Ishikawa (cell line): ENCODE results near the gene TMC2.
A peak's percentile ranks its signal among the peaks of the same experiment; 100 is the strongest.

Experiments
- CEBPB ChIP-seq: IDR thresholded peaks from 2 replicates; pipeline ENCODE4 v1.6.1; 2012
- CREB1 ChIP-seq: IDR thresholded peaks from 2 replicates; pipeline ENCODE4 v1.6.1; 2012; ENCODE audit warnings: low read depth
- EGR1 ChIP-seq: IDR thresholded peaks from 2 replicates; pipeline ENCODE4 v1.6.1; 2012
- EP300 ChIP-seq: IDR thresholded peaks from 2 replicates; pipeline ENCODE4 v1.6.1; 2012; ENCODE audit warnings: borderline replicate concordance
- FOXM1 ChIP-seq: IDR thresholded peaks from 2 replicates; pipeline ENCODE4 v1.6.1; 2012; ENCODE audit warnings: low read depth, borderline replicate concordance
- NFIC ChIP-seq: IDR thresholded peaks from 2 replicates; pipeline ENCODE4 v1.6.1; 2012
- RAD21 ChIP-seq: IDR thresholded peaks from 2 replicates; pipeline ENCODE4 v1.6.1; 2012; ENCODE audit warnings: low read depth
- TAF1 ChIP-seq: IDR thresholded peaks from 2 replicates; pipeline ENCODE4 v1.6.1; 2012; ENCODE audit warnings: low read depth, mild to moderate bottlenecking
- TCF12 ChIP-seq: IDR thresholded peaks from 2 replicates; pipeline ENCODE4 v1.6.1; 2012; ENCODE audit warnings: low read depth
- TEAD4 ChIP-seq: IDR thresholded peaks from 2 replicates; pipeline ENCODE4 v1.6.1; 2012
- YY1 ChIP-seq: IDR thresholded peaks from 2 replicates; pipeline ENCODE4 v1.6.1; 2012; ENCODE audit warnings: low read depth
- ZBTB7A ChIP-seq: IDR thresholded peaks from 2 replicates; pipeline ENCODE4 v1.6.1; 2012; ENCODE audit warnings: low read depth
- TF ChIP-seq, protein P1 (sequence below): IDR thresholded peaks from 2 replicates; pipeline ENCODE4 v1.6.1; 2012
- TF ChIP-seq, protein P2 (sequence below): IDR thresholded peaks from 2 replicates; pipeline ENCODE4 v1.6.1; 2012; ENCODE audit warnings: low read depth, mild to moderate bottlenecking
- TF ChIP-seq, protein P3 (sequence below): IDR thresholded peaks from 2 replicates; pipeline ENCODE4 v1.6.1; 2012

TMC2 gene

DNA sequence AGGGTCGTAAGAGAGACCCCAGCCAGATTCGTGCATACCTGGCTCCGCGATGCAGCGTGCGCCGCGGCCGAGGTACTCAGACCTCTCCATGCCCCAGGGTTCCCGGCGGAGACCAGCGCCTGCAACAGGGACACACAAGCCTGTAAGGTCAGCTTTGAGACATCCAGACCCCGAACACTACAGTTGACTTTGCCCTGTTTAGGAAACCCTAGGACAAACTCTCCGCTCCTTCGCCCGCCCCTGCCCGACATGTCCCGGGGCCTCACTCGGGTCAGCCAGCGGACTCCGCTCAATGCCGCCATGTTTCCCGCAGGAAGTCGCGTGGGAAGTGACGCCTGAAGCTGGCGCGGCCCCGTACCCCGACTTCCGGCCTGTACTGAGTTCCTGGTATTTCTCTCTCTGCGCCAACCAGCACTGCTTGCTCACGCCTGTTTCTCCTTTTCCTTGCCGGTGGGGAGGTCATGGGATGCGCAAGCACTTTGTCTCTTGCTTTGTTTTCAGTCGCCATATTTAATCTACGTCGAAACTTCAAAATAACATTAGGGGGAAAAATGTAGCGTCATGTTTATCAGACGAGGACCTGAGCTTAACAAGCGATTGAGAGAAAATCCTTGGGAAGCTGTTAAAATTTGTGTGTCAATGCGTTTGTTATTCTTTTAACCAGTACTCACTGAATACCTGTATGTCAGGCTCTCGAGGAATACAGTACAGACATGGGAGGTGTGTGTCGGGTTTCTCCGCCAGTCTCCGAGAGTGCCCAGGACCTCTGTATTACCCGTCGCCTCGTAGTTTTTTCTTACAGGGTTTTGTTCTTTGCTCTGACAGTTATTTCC, 127.7 kb downstream of the TMC2 start, which contains the start of gene IDH3B:
IDH3B (minus strand) TSS at position 330 of the 833 bp plus-strand sequence; CDS start at position 302, 28 bp downstream.
- TF ChIP-seq TEAD4 (peak; percentile 81), RAD21 (no peak), TAF1 (peak; percentile 96), NFIC (peak; percentile 61), CREB1 (peak; percentile 96), FOXM1 (no peak), TCF12 (peak; percentile 76; the same call in 1 of the 2 replicates), CEBPB (no peak), ZBTB7A (no peak), EP300 (peak; percentile 23; the same call in 1 of the 2 replicates), EGR1 (peak; percentile 33; the same call in 1 of the 2 replicates), YY1 (peak; percentile 98)
- TF ChIP-seq, protein P1, sequence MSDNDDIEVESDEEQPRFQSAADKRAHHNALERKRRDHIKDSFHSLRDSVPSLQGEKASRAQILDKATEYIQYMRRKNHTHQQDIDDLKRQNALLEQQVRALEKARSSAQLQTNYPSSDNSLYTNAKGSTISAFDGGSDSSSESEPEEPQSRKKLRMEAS = peak; percentile 86
- TF ChIP-seq, protein P2, sequence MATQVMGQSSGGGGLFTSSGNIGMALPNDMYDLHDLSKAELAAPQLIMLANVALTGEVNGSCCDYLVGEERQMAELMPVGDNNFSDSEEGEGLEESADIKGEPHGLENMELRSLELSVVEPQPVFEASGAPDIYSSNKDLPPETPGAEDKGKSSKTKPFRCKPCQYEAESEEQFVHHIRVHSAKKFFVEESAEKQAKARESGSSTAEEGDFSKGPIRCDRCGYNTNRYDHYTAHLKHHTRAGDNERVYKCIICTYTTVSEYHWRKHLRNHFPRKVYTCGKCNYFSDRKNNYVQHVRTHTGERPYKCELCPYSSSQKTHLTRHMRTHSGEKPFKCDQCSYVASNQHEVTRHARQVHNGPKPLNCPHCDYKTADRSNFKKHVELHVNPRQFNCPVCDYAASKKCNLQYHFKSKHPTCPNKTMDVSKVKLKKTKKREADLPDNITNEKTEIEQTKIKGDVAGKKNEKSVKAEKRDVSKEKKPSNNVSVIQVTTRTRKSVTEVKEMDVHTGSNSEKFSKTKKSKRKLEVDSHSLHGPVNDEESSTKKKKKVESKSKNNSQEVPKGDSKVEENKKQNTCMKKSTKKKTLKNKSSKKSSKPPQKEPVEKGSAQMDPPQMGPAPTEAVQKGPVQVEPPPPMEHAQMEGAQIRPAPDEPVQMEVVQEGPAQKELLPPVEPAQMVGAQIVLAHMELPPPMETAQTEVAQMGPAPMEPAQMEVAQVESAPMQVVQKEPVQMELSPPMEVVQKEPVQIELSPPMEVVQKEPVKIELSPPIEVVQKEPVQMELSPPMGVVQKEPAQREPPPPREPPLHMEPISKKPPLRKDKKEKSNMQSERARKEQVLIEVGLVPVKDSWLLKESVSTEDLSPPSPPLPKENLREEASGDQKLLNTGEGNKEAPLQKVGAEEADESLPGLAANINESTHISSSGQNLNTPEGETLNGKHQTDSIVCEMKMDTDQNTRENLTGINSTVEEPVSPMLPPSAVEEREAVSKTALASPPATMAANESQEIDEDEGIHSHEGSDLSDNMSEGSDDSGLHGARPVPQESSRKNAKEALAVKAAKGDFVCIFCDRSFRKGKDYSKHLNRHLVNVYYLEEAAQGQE = no peak
- TF ChIP-seq, protein P3, sequence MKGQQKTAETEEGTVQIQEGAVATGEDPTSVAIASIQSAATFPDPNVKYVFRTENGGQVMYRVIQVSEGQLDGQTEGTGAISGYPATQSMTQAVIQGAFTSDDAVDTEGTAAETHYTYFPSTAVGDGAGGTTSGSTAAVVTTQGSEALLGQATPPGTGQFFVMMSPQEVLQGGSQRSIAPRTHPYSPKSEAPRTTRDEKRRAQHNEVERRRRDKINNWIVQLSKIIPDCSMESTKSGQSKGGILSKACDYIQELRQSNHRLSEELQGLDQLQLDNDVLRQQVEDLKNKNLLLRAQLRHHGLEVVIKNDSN = peak; percentile 49

DNA sequence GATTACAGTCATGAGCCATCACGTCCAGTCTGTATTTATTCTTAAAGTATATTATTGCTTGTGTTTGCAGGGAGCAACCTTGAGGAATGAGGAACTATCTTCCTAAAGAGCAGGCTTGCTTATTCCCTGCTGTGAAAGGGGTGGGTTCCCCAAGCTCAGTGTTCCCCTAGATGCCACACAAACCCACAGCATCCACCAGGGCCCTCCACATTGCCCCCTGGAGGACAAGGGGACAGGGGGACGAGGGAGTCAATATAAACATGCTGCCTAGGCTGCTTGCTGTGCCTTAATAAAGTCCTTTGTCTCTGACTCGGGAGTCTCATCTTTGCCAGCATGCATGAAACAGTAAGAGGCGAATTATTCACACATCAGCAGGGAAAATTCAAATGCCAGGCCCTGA, 135.6 kb downstream of the TMC2 start:
- TF ChIP-seq NFIC = no peak
- no peak for TF ChIP-seq EGR1
- TF ChIP-seq TAF1 = no peak
- TF ChIP-seq, protein P1 = no peak
- TF ChIP-seq CREB1 = no peak
- TF ChIP-seq ZBTB7A = no peak
- no peak for TF ChIP-seq TCF12
- TF ChIP-seq TEAD4 = no peak
- TF ChIP-seq, protein P3 = no peak
- TF ChIP-seq CEBPB = no peak
- TF ChIP-seq FOXM1 = no peak
- TF ChIP-seq, protein P2 = no peak
- TF ChIP-seq EP300 = no peak
- no peak for TF ChIP-seq YY1

- TF ChIP-seq FOXM1 = no peak
- TF ChIP-seq ZBTB7A = no peak
- no peak for TF ChIP-seq EP300
- TF ChIP-seq CREB1 = no peak
- TF ChIP-seq TAF1 = no peak
- TF ChIP-seq, protein P2 = no peak
- TF ChIP-seq NFIC = no peak
- TF ChIP-seq TCF12 = no peak
- no peak for TF ChIP-seq YY1
- TF ChIP-seq, protein P3 = no peak
- TF ChIP-seq RAD21 = no peak
- TF ChIP-seq, protein P1 = no peak
- TF ChIP-seq EGR1 = no peak
- TF ChIP-seq TEAD4 = no peak
- no peak for TF ChIP-seq CEBPB
These were observed 136.1 kb downstream of the TMC2 start for GRCh38 chr20:2672446-2672845.
